T-helper 22 cell (primary cell): Measurements from ENCODE around the gene COL4A2.

Source experiments
- DNase-seq: peaks from one replicate; pipeline ENCODE4 v3.0.0-alpha.2; 2020; ENCODE audit warnings: low read depth

Gene COL4A2

DNA sequence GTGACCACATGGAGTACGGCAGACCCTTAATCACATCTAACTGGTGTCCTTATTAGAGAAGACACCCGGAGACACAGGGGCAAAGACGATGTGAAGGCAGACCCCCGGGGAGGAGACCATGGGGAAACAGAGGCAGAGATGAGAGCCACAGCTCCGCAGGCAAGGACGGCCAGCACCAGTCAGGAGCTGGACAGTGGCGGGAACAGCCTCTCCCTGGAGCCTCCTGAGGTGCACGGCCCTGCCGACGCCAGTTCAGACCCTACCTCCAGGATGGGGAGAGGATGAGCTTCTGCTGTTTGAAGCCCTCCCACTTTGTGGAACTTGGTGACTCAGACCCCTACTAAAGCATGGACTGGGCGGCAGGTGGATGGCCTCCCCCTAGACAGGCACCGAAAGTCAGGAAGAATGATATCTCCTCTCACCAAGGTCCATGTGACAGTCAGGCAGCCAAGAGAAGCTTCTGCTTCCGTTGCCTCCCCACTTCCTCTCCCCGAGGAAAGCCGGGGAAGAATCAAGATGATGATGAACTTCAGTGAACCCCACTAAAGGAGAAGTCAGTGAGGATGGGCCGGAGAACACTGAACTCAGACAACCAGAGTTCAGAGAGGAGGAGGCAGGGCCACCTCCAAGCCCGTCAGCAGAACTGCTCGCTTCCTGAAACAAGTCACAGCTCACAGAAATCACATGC, 229.1 kb downstream of the COL4A2 start:
- DNase-seq, result no peak

- no peak for DNase-seq
These were observed 231.5 kb downstream of the COL4A2 start for GRCh38 chr13:110538632-110539031.

GRCh38 chr13:110539894-110540293, 232.8 kb downstream of the COL4A2 start:
- no peak for DNase-seq

DNA sequence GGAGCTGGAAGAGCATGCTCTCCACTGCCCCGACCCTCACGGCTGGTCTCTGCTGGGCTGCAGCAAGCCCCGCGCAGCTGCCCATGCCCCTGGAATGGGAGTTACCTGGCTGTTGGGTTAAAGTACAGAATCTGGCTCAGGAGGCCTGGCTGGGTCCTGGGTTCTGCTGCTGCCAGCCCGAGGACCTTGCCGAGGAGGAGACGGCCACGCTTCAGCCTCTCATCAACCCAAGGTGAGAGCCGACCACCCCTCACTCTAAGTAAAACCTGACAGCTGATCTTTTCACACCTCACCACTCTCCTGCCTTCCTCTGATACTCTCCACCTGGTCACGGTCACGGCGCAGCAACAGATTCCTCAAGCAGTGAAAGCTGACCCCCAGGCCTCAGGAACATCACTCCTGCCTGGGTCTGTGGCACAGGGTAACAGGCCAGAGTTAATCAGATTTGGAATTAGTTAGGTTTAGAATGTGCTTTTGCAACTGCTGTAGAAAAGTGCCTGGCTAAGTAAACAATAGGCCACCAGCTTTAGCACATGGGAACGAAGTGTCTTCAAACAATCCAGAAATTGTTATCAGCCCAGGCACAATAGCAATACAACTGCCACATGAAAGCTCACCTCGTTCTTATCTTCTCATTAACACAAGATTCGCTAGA, 233.9 kb downstream of the COL4A2 start:
- DNase-seq, result no peak

DNA sequence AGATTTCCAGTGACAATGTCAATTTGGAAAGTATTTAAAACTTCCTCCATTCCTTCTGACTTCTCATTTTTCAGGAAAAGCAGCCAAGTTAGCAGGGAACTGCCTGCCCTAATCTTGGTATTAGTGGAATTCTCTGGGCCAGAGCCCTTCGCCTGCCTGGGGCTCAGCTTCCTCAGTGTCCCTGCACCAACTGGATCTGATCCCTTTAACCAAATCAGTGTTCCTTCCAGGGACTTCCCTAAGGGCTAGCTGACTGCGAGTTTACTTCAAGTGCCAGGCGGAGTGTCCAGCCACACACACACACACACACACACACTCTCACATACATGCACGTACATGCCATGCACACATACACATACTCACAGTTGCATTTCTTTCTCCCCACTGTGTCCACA, 234.4 kb downstream of the COL4A2 start:
- no peak for DNase-seq

DNA sequence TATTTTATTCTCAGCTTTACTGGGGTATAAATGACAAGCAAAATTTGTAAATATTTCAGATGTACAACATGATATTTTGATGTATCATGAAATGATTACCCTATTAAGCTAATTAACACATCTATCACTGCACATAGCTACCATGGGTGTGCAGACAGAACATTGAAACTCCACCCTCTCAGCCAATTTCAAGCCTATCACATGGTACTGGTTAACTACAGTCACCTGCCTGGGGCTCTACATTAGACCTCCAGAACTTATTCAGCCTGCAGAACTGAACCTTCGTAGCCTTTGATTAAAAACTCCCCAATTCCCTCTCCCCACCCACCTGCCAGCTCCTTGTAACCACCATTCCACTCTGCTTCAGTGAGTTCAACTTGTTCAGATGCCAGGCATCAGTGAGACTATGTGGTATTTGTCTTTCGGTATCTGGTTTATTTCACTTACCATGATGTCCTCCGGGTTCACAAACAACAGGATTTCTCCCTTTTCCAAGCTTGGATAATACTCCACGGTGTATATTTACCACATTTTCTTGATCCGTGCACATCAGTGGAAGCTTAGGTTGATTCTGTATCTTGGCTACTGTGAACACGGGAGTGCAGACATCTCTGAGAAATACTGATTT, 235.2 kb downstream of the COL4A2 start:
- no peak for DNase-seq

DNA sequence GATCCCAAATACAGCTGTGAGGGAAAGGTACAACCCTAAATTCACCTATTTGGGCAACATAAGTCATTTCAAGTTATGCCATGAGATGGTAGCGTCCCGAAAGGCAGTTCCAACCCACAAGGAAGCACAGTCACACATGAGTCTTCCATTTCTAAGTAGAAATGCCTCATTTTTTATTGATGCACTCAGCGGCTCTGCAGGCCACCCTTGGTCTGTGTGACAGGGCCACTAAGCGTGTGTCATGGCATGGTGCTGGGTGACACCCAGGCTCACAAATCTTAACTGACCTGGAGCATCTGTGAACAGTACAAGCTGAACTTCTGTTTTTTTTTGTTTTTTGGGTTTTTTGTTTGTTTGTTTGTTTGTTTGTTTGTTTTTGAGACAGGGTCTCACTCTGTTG, 239.3 kb downstream of the COL4A2 start:
- DNase-seq, result no peak

GRCh38 chr13:110546926-110547325, 239.8 kb downstream of the COL4A2 start:
- DNase-seq, result no peak

DNA sequence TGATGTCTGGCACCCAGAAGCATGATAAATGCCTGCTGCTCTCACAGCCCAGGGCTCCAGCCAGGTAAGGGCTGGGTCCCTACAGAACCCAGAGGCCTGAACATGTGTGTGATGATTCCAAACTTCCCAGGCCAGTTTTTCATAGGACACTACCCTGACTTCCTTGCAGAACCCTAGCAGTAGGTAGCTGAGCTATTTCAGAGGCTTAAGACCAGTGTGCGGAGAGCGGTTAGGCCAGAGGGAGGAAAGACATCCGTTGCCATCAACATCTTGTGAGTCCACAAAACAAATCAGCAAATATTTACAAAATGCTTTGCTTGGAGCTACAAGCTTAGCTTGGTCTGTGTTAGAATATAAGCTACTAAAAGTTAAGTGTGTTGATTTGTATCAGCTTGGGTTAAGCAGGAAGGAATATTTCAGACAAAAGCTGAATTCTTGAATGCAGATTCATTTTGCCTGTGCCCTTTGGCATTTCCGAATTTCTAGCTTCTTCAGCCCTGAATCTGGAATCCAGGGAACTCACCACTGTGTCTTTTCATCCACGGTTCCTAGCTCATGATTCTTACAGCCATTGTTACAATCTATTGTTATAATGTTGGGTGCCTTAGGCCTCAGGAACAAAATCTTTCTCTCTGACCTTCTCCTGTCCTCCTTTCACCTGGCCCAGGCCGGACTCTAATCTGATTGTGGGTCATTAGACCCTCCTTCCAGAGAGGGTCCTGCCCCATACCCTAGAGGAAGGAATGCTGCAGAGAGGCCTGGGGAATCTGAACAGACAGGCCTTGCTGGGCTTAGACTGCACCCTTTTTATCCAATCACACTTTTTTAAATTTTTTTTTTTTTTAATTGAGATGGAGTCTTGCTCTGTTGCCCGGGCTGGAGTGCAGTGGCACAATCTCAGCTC, 242.1 kb downstream of the COL4A2 start:
- no peak for DNase-seq

- DNase-seq, result no peak
These were observed 242.7 kb downstream of the COL4A2 start for GRCh38 chr13:110549795-110550160.

DNA sequence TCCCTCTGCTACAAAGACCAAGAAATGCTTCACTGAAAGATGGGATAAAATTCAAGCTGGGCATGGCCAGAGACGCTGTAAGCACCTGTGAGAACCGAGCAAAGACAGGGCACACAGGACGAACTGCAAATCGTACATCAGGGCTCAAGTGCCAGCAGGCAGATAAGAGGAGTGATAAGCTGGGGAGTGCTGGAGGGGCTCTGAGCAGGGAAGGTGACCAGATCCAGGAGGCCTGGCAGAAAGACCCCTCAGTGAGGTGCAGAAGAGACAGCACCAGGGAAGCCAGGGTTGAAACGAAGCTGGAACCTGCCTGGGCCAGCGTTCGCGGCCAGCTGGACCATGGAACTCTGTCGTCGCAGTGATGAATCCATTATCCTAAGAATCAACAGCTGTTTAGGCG, 244.2 kb downstream of the COL4A2 start:
- DNase-seq, result no peak

DNA sequence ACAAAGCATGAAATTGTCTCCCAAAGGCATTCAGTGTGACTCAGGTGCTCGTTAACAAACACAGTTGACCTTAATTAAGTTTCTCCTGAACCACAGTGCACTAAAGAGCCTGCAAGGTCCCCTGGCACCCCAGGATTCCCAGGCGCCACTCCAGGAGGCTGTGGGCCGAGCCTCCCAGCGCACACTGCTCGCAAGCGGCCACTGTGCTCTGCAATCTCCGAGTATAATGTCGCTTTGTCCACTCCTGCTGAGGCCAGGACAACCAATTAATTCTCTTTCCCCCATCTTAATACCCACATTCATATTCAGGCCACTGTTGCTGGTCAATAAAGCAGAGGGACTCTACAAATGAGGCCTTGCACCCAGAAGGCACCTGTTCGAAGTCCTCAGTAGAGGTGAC, 245.7 kb downstream of the COL4A2 start:
- no peak for DNase-seq

GRCh38 chr13:110553417-110553816, 246.3 kb downstream of the COL4A2 start:
- DNase-seq, result no peak

DNA sequence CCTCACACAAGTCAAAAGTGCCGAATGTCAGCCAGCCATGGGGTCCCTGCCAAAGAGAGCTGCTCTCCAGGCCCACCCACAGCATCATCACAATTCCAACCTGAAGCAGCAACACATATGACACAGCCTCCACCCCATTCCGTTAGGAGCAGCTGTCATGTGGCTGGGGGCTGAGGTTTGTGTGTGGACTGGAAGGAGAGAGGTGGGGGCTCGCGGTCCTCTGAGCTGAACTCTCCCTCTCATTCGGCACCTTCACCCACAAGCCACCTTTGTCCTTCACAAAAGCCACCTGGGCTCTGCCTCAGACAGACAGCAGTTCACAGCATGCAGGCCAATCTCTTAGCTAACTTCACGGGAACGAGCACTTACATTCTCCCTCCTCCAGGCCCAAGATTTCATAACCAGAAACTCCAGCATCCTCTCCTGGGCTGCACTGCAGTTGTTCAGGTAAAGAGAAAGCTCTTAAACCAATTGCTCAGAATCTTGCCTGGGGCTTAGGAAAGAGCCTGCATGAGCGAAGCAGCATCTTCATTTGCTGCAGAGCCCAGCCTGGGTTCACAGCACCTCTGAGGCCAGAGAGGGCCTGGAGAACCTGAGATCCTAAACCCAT, 247.2 kb downstream of the COL4A2 start:
- DNase-seq, result no peak

DNA sequence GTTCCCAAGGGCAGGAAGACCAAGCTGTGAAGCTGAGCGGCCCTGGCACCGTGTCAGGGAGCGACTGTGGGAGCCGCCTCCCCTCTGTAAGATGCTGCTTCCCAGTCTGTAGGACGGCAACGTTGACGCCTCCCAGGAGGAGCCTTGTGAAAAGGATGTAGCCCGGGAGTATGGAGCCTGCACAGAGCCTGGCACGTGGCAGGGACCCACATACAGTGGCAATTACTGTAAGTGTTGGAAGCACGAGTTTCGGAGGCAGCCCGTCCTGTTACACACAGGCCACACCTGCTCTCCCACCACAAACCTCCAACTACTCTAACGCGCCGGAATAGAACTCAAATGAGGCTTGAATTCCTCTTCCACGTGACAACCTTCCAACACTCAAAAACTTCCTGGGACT, 247.9 kb downstream of the COL4A2 start:
- DNase-seq, result no peak

- no peak for DNase-seq
These were observed 248.6 kb downstream of the COL4A2 start for GRCh38 chr13:110555601-110556223.

DNA sequence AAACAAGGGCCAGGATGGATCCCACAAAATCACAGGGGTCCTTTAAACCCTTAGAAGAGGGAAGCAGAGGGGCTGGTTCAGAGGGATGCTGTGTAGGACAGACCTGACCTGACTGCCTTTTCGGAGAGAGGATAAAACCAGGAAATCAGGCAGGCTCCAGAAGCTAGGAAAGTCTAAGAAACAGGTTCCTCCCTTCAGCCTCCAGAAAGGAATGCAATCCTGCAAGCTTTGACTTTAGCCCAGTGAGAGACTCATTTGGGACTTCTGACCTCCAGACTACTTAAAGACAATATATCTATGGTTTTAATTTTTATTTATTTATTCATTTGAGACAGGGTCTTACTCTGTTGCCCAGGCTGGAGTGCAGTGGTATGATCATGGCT, 249.1 kb downstream of the COL4A2 start:
- DNase-seq, result no peak

- DNase-seq, result no peak
These were observed 250.0 kb downstream of the COL4A2 start for GRCh38 chr13:110557082-110557481.

- no peak for DNase-seq
These were observed 250.7 kb downstream of the COL4A2 start for GRCh38 chr13:110557610-110558305.

DNA sequence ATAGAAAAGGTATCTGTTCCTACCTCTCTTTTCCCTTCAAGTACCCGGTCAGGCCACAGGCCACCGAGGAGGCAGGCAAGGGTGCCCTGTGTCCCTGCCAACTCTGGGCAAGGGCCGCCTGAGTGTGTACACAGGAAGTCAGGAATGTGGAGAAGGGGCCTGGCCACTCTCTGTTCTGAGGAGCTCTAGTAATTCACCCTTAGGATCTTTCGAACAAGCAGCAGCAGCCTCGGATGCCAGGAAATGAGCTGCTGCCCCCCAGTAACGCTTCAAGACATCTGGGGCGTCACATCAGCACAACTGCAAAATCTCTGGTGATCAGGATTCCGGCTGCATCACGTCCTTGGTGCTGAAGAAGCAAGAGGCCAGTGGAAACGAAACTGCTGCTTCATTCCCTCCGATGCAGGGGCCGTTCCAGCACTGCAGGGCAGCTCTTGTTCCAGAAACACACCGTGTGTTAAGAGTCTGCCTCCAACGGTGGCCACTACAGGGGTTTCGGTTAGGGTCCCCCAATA, 252.4 kb downstream of the COL4A2 start:
- no peak for DNase-seq

DNA sequence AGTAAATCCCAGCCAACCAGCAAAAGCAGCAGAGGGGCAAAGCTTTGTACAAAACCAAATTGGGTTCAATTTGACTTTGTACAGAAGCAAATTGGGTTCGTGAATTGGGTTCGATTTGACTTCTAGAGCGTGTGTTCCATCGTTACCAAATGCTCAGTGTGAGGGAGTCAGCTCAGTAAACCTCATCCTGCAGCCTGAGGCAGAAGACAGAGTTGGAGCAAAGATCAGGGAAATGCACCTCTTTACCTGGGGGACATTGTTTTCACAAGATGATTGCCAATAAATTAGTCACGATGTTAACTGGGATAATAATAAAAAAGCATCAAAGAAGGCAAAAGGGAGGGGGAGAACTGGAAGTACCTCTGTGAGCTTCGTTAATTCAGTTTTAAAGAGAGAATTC, 252.9 kb downstream of the COL4A2 start:
- no peak for DNase-seq
